A673 (cell line): ENCODE results near the gene DNAJB2. TPM values are rescaled to one million over a fixed set of nuclear protein-coding genes. Genes with fewer than 3 reads are reported as not detected.

Source experiments
- BruUV-seq: library from RNA; stranded (reverse); fragments of 400-500 nt; replicated peaks from 2 replicates; lab custom pipeline; 2021; lab: Mats Ljungman, UMichigan
- CTCF ChIA-PET: fragments of 300-600 bp; sonication (Branson Sonifier 250); formaldehyde crosslinking; loops from one replicate; lab custom pipeline; 2022; ENCODE audit warnings: antibody characterized with exemption; lab: Charles Lee
- POLR2A ChIA-PET: fragments of 300-600 bp; sonication (Branson Sonifier 250); formaldehyde crosslinking; loops from one replicate; lab custom pipeline; 2022; ENCODE audit warnings: antibody characterized with exemption; ENCODE audit not compliant: low non-redundant PET; lab: Charles Lee
- DNase-seq: peaks from one replicate; pipeline ENCODE4 v3.0.0-alpha.2; 2015; ENCODE audit warnings: low spot score
- H3K27ac ChIP-seq: fragments of 200-600 bp; sonication (generic); 2 replicates; pipeline ENCODE4 v1.5.1; 2016; ENCODE audit warnings: mixed run types, low read depth, mild to moderate bottlenecking, mixed read lengths, antibody characterized with exemption, low read length; ENCODE audit not compliant: poor library complexity, severe bottlenecking
- H3K27me3 ChIP-seq: fragments of 200-600 bp; sonication (generic); replicated peaks from 2 replicates; pipeline ENCODE4 v1.6.1; 2017; ENCODE audit warnings: mixed run types, low read depth, mild to moderate bottlenecking, mixed read lengths, antibody characterized with exemption, low read length; ENCODE audit not compliant: insufficient read depth, poor library complexity
- H3K36me3 ChIP-seq: fragments of 200-600 bp; sonication (generic); 2 replicates; pipeline ENCODE4 v1.6.1; 2016; ENCODE audit warnings: mixed run types, mild to moderate bottlenecking, mixed read lengths, antibody characterized with exemption, low read length; ENCODE audit not compliant: insufficient read depth, poor library complexity, severe bottlenecking
- H3K4me1 ChIP-seq: fragments of 200-600 bp; sonication (generic); 2 replicates; pipeline ENCODE4 v1.6.1; 2017; ENCODE audit warnings: mixed run types, mild to moderate bottlenecking, mixed read lengths, antibody characterized with exemption, low read length; ENCODE audit not compliant: insufficient read depth, poor library complexity, severe bottlenecking
- H3K4me3 ChIP-seq: fragments of 200-600 bp; sonication (generic); 2 replicates; pipeline ENCODE4 v1.5.1; 2016; ENCODE audit warnings: low read depth, mixed run types, mild to moderate bottlenecking, mixed read lengths, low read length; ENCODE audit not compliant: poor library complexity, severe bottlenecking
- H3K9me3 ChIP-seq: fragments of 200-600 bp; sonication (generic); 2 replicates; pipeline ENCODE4 v1.6.1; 2016; ENCODE audit warnings: mixed run types, low read depth, mild to moderate bottlenecking, mixed read lengths, antibody characterized with exemption, low read length; ENCODE audit not compliant: poor library complexity, severe bottlenecking
- CTCF ChIP-seq: fragments of 300-800, 200-600 bp; sonication (generic); conservative IDR thresholded peaks from 2 replicates; pipeline ENCODE4 v1.5.1; 2017; ENCODE audit warnings: low read depth, mild to moderate bottlenecking, antibody characterized with exemption, low read length, moderate library complexity, mixed read lengths
- EZH2 ChIP-seq: fragments of 200-600 bp; sonication (generic); IDR thresholded peaks from 2 replicates; pipeline ENCODE4 v1.6.1; 2017; ENCODE audit warnings: borderline replicate concordance, low read depth, mild to moderate bottlenecking, mixed read lengths, antibody characterized with exemption, low read length; ENCODE audit not compliant: poor library complexity, severe bottlenecking
- intact Hi-C: fragments of 100-400 bp; cut with micrococcal nuclease; formaldehyde crosslinking; loops from one replicate; pipeline ENCODE4 v1.10.0; 2022; ENCODE audit not compliant: unreplicated experiment
- microRNA-seq: library from miRNA; unstranded; fragments of <30 nt; microRNA quantifications from one replicate; pipeline ENCODE4 v1.2.0, GENCODE V29; 2021
- total RNA-seq: library from RNA; stranded (reverse); gene quantifications from 2 replicates; pipeline ENCODE4 v1.2.3, GENCODE V29; 2021

DNAJB2 gene
- total RNA-seq, 1 experiment from 2014 or later, result 24.4 TPM

GRCh38 chr2:219334076-219334475 is 54.9 kb downstream of the DNAJB2 start:
- Histone ChIP-seq H3K27me3 (peaks cover 91% of the 10 kb centered on the region), H3K4me3 (no peak overlapping the region), H3K36me3 (no peaks in the 10 kb centered on the region), H3K9me3 (no peaks in the 10 kb centered on the region), H3K4me1 (no peaks in the 10 kb centered on the region), H3K27ac (no peak overlapping the region)
- DNase-seq, result no peak
- intact Hi-C loops, result no loop called here
- TF ChIP-seq CTCF, result no peak
- no peak for TF ChIP-seq EZH2
- BruUV-seq, result no TSS peak
- ChIA-PET CTCF (no interaction called here), POLR2A (no interaction called here)

GRCh38 chr2:219335373-219335786 is 56.2 kb downstream of the DNAJB2 start:
- intact Hi-C loops, result no loop called here
- no peak for DNase-seq
- no peak for TF ChIP-seq CTCF
- TF ChIP-seq EZH2, result no peak
- CTCF ChIA-PET, result no interaction called here
- Histone ChIP-seq H3K36me3 (no peaks in the 10 kb centered on the region), H3K27me3 (peaks cover 78% of the 10 kb centered on the region), H3K4me1 (no peaks in the 10 kb centered on the region), H3K27ac (no peak overlapping the region), H3K9me3 (no peaks in the 10 kb centered on the region), H3K4me3 (no peak overlapping the region)
- POLR2A ChIA-PET, result interaction anchor here (0.6 kb wide), 1 partner anchor 187 kb away, joined by 3 read pairs; no protein-coding TSS in a partner anchor
- no TSS peak for BruUV-seq

Small RNA genes within 50 kb of the gene (microRNA-seq; reads per million reads assigned to microRNA genes)
- not detected for gene MIR153-1

Other genes starting within 250 kb of the DNAJB2 start
- 0.13 and 0.83 TPM in 2 replicates for gene CFAP65, start 237.8 kb upstream of the DNAJB2 start, total RNA-seq
- 0.15 TPM in 2 replicates for gene IHH, start 218.4 kb upstream of the DNAJB2 start, total RNA-seq
- gene NHEJ1, start 118.6 kb upstream of the DNAJB2 start, total RNA-seq, result 16.6 and 18.0 TPM in 2 replicates
- 1.9 and 2.2 TPM in 2 replicates for gene SLC23A3, start 109.3 kb upstream of the DNAJB2 start, total RNA-seq
- 38.0 and 40.3 TPM in 2 replicates for gene CNPPD1, start 102.4 kb upstream of the DNAJB2 start, total RNA-seq
- gene RETREG2, start 101.1 kb upstream of the DNAJB2 start, total RNA-seq, result 53.1 and 59.0 TPM in 2 replicates
- 20.0 and 23.7 TPM in 2 replicates for gene ZFAND2B, start 72.6 kb upstream of the DNAJB2 start, total RNA-seq
- 87.7 and 101 TPM in 2 replicates for gene ABCB6, start 60.4 kb upstream of the DNAJB2 start, total RNA-seq
- 50.0 and 55.6 TPM in 2 replicates for gene ATG9A, start 49.7 kb upstream of the DNAJB2 start, total RNA-seq
- 30.6 and 39.1 TPM in 2 replicates for gene ANKZF1, start 49.6 kb upstream of the DNAJB2 start, total RNA-seq
- 6.9 and 8.4 TPM in 2 replicates for gene GLB1L, start 33.9 kb upstream of the DNAJB2 start, total RNA-seq
- 22.0 and 27.6 TPM in 2 replicates for gene STK16, start 33.9 kb upstream of the DNAJB2 start, total RNA-seq
- gene TUBA4B, start 26.1 kb upstream of the DNAJB2 start, total RNA-seq, result not detected in 2 replicates
- gene TUBA4A, start 25.4 kb upstream of the DNAJB2 start, total RNA-seq, result 62.9 and 68.0 TPM in 2 replicates
- gene PTPRN, start 30.0 kb downstream of the DNAJB2 start, total RNA-seq, result 0.30 TPM in 1 of 2 replicates, not detected in the other
- not detected in 2 replicates for gene RESP18, start 53.4 kb downstream of the DNAJB2 start, total RNA-seq
- gene DNPEP, start 108.5 kb downstream of the DNAJB2 start, total RNA-seq, result 69.2 and 83.0 TPM in 2 replicates
- gene DES, start 139.0 kb downstream of the DNAJB2 start, total RNA-seq, result not detected in 2 replicates
- gene SPEG, start 155.5 kb downstream of the DNAJB2 start, total RNA-seq, result 8.4 and 15.7 TPM in 2 replicates
- gene GMPPA, start 219.5 kb downstream of the DNAJB2 start, total RNA-seq, result 32.1 and 45.8 TPM in 2 replicates
- gene ASIC4, start 235.1 kb downstream of the DNAJB2 start, total RNA-seq, result 0.45 and 1.2 TPM in 2 replicates